Activated CD8-positive, alpha-beta memory T cell treated with anti-CD3 and anti-CD28 coated beads, Interleukin-2, amount 50 U/mL, for 24 hours (primary cell): ENCODE results near the gene SLC25A47.
"Not testable (repeated sequence)": the region's sequence is repeated elsewhere in the genome, so short reads cannot be mapped to it uniquely, and the experiment has no call there.

Source experiments
- DNase-seq: peaks from one replicate; pipeline ENCODE4 v3.0.0-alpha.2; 2020; ENCODE audit errors: extremely low read depth

Gene SLC25A47

DNA sequence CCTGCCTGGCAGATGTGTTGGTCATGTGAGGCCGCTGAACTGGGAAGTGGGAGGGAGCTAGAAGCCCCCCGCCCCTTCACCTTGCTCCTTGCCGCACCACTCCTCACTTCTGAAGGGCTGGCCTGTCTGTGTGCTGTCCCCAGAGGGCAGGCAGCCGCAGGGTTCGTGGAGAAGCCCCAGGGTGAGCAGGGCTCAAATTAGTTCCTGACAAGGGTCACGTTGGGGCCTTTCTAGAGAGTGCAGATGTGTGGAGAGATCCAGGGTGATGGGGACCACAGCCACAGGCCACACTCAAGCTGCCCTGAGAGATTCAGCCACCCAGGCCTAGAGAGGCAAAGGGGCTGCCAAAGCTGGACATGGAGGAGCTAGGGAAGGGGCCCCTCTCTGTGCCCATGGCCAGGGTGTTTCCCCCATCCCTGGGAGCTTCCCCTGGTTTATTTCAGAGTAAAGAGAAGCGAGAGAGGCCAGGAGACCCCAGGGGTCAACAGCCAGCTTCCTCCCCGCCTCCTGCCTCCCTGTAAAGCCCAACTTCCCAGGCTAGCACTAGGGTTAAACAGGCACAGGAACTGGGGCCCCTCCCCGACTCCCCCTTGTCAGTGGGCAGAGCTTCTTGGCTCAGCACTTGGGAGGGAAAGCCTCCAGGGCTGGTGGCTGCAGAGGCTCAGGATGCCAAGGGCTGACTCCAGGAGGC lies 33.1 kb upstream of the SLC25A47 start:
- DNase-seq: no peak

DNA sequence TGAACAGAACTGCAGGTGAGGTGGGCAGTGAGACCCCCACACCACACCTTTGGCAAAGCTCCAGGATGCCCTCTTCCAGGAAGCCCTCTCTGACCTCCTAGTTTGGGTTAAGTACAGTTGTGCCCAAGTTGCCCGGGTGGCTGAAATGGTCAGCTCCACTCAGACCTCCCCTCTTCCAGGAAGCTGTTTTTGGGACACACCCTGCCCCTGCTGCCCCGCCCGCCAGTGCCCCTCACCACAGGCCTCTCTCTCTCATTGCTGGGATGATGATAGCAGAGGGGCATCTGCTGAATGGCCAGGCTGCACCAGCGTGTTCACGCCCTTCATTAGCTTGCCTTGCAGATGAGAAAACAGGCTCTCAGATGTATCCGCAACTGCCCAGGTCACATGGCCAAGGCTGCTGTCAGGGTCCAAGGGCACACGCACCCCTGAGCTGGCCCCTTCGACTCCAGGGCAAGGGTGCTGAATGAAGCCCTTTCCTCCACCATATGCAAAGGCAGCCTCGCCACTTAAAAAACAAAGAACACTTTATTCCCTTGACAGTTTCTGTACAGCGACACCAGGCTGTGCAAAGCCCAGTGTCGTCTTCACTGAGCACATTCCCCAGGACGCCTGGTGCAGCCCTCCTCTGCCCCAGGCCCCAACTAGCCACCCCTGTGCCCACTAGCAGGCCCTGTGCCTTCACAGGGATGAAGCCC lies 32.4 kb upstream of the SLC25A47 start:
- no peak for DNase-seq

DNA sequence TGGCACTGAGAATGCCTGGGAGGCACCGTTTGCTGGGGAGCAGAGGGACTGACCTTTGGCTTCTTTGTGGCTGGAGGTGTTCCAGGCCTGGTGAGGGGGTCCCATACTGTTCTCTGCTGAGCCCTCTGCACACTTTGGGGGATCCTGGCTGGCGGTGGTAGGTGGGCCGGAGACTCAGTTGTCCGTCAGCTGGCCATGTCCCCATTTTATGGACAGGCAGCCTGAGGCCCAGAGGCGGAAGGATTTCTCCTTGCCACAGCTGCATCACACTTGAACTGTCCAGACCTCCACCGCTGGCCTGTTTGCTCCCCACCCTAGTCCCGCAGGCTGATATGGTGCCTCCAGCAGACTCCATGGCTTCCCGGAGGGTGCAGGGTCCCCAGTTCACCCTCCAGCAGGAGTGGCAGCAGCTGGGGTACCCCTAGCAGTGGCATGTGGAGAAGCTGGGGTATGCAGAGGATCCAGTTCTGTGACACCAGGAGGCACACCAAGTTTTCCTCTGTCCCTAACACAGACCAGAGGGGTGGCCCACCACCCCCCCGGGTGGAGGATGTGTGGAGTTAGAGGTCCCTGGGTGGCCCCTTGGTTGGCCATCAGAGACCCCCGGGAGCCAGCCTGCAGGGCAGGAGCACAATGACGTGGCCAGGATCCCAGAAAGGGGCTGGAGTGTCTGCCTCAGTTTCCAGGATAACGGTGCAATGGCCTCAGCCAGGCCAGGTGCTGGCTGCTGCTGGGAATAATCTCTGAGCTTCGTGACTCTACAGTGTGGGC lies 31.6 kb upstream of the SLC25A47 start:
- DNase-seq: no peak

DNA sequence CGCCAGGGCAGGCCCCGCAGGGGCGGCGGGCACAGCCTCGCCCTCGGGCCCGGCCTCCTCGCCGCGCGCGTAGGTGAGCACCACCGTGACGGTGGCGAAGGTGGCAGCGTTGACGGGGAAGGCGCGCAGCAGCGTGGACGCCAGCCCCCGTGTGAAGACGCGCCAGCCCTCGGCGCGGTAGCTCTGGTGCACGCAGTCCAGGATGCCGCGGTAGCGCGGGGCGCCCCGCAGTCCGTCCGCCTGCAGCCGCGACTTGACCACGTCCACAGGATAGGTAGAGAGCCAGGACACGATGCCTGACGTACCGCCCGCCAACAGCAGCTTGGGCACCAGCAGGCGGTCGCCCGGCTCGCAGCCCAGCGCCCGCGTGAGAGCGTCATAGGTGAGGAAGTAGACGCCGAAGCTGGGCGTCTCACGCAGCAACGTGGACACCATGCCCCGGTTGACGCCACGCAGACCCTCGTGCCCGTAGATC lies 30.8 kb upstream of the SLC25A47 start:
- DNase-seq: no peak

DNA sequence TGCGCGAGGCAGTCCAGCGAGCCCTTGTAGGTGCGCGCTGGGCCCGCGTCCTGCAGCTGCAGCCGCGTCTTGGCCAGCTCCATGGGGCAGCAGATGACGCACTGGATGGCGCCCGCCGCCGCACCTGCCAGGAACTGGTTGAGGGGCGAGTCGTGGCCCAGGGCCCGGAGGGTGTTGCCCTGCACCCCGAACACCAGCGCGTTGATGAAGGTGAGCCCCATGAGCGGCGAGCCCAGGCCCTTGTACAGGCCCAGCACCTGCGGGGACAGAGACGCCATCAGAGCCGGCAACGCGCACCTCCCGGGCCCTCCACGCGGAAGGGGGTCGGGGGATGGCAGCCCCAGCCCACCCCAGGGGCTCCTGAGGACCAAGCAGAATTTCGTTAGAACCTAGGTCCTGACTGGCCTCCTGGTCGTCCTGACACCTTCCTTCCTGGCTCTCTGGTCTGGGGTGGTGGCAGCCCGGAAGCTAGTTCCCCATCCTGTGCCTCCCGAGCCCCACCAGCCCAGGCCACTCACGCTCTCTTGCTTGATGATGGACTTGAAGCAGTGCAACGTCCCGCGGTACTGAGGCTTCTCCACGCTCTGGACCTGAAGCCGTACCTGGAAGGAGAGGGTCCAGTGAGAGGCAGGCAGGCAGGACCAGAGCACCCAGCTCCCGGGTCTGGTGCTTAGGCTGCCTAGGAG lies 30.2 kb upstream of the SLC25A47 start:
- DNase-seq: no peak

DNA sequence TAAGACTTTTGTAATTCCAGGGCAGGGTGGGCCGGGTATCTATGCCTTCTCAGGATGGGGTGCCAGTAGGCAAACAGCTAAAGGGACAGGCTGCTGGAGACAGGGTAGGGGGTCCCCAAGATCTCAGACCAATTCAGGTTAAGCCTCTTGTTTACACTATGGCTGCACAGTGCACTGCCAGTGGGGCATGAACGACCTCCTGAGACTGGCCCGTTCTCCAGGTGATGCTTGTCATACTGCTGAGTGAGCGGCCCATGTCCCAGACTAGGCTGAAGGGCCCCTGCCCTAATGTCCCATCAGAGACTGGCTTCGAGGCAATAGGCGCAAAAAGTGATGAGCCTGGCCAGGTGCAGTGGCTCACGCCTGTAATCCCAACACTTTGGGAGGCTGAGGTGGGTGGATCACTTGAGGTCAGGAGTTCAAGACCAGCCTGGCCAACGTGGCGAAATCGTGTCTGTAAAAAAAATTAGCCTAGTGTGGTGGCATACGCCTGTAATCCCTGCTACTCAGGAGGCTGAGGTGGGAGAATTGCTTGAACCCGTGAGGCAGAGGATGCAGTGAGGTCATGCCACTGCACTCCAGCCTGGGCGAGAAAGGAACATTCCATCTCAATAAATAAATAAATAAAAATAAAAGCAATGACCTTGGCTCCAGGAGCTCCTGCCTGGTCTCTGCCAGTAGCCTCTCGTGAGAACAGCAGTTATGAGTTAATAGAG lies 29.5 kb upstream of the SLC25A47 start:
- DNase-seq: no peak

DNA sequence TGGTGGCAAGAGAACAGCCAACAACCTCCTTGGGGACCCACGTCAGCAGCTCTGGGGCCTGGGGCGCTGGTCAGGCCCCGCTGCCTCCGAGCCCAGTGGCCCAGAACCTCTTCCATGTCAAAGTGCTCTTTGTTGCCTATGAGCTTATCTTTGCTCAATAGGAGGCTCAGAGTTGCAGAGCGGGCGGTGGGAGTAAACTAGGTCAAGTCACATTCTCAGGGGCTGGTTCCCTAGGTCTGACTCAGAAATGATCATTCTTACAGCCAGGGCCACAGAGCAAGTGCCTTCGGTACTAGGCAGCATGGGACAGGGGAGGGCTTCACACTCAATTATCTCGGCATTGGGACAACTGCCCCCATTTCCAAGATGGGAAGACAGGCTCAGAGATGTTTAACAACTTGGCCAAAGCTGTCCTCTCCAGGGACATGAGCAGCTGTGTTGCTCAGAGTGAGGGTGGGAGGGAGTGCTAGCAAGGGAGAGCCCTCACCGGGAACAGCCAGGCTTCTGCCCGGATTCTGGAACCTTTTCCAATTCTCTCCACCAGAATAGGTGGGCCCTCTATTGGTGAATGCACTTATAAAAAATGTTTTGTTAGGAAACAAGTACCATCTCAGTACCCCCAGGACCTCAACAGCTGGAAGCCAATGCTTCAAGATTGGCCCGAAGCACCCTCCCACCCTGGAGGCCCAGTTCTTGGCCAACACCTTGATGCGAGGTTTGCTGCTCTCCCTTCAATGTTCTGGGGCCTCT lies 28.8 kb upstream of the SLC25A47 start:
- no peak for DNase-seq

DNA sequence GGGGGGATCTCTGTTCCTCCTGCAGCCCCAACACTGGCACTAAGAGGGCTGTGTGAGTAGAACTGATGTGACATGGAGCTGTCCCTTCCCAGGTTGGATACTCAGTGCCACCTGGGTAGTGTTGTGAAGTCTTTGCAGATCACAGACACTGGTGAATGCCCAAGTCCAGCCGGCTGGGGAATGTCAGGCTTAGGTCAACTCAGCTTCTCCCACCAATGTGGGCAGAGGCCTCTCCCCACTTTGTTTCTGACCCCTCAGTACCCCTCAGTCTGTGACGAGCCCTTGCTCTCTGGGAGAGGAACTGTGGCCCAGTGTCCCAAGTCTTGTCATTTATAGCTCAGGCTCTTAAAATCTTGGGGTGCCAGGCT lies 28.2 kb upstream of the SLC25A47 start:
- no peak for DNase-seq

DNA sequence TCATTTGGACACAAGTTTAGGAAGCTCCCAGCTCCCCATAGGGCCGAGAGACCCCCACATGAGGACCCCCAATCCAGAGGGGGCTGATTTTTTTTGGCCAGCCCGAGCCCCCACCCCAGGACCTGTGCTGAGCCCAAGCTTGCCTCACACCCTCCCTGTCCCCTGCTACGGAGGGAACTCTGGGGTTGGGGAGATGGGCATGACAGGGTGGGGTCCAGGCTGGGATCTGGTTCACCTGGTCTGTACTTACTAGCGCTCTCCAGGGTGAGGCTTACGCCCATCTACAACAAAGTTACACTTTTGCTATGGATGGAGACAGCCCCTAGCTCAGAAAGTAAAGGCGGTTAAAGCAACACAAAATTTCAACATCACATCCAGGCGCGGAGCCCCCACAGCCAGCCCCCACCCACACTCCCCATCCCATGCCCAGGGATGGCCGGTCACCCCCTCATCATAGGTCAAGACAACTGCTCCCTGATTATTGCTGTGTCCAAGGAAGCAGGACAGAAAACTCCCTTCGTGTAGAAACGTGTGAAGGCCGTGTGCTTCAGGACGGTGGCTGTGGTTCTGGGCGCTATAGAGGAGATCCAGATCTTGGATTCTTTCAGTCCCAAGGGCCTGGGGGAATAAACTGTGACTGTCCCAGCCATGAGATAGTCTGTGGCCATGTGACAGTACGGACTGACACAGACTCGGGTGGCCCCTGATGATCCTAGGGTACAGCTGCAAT lies 27.6 kb upstream of the SLC25A47 start:
- DNase-seq: no peak

DNA sequence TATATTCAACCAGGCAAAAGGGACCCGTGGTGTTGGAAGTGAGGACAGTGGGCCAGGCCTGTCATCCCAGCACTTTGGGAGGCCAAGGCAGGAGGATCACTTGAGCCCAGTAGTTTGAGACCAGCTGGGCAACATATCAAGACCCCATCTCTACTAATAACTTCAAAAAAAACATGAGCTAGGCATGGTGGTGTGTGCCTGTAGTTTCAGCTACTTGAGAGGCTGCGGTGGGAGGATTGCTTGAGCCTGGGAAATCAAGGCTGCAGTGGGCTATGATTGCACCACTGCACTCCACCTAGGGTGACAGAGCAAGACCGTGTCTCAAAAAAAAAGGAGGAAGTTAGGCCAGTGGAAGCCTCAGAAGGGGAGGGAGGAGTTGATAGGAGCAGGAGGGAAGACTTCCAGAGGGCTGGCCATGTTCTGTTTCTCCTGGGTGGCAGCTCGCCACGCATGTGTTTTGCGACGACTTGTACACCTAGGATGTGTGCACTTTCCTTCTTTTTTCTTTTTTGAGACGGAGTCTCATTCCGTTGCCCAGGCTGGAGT lies 27.0 kb upstream of the SLC25A47 start:
- DNase-seq: no peak

DNA sequence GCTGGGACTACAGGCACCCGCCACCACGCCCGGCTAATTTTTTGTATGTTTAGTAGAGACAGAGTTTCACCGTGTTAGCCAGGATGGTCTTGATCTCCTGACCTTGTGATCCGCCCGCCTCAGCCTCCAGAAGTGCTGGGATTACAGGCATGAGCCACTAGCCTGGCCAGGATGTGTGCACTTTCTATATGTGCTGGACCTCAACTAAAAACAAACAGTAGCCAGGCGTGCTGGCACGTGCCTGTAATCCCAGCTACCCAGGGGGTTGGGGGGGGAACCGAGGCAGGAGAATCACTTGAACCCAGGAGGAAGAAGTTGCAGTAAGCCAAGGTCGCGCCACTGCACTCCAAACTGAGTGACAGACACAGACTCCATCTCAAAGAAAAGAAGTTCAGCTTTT lies 26.4 kb upstream of the SLC25A47 start:
- DNase-seq: not testable (repeated sequence)

DNA sequence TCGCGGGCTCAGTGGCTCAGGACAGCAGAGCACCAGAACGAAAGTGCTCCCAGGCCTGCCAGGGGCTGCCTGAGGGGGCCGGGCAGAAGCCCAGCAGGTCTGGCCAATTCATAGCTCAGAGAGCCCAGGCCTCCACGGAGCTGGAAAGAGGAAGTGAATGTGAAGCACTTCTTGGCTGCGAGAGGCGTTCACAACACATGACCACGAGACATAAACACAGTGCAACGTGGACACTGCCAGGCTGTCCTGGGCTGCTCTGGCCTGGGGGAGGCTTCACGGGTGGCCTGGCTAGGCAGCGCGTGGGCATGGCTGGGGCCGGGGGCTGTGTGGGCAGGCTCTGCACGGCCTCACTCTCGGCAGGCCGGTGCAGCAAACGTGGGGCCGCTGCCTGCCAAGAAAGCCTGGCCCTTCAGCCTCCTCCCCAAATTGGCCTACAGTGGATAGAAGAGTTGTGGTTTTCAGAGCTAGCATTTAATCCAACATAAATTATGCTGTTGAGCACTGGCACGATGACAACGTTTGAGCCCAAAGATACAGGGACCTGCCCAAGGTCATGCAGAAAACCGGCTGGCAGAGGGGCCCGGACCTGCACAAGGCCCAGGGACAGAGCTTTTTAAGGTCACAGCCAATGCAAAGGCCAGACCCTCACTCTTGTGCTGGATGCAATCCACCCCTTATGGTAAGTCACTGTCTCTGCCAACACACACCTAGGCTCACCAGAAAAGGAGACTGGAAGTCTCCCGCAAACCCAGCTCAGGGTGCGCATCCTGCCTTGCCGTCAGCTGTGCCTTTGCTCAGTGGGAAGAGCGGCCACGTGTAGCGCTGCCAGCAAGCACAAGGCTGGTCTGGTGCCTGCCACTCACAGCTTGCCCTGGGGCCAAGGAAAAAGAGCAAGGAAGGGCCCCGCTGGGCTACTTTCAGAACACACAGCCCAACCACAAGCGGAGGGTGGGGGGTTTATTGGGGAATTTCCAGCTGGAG lies 25.5 kb upstream of the SLC25A47 start:
- DNase-seq: no peak

DNA sequence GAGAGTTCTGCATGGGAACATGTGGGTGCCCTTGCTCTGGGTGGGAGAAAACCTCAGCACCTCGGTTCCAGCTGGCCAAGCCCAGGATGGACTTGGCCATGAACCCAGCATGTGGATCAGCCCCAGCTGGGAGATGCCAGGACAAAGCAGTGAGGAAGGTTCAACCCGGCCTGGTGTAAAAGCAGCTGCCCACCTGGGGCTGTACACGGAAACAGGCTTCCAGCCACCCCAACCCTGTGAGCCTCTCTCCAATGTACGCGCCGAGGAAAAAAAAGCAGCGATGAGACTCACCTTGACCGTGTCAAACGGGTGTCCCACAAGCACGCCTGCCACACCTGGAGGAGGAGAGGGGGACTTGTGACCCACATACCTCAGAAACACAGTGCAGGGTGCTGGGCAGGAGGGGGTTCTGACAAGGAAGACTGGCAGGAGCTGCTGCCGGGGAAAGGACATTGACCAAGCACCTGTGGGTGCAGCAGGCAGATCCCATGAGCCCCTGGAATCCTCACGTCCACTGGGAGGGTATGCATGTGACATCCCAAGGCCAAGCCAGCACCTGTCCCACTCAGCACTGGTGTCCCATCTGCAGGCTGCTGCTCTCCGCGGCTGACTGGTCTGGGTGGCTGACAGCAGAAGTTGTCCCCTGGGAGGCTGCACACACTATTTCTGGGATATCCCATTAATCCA lies 24.4 kb upstream of the SLC25A47 start:
- no peak for DNase-seq

DNA sequence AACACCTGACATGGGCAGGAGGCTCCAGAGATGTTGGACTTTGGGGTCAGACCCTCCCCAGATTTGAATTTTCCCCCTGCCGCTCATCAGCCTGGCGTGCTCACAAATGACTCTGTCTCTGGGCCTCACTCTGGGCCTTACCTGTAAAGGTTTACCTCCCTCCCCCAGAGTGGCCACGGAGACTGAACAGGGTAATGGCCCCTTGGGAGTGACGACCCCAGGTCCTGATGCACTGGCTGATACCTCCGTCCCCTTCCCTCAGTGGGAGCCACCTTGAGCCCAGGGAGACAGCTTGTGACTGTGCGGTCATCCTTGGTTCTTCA lies 23.9 kb upstream of the SLC25A47 start:
- no peak for DNase-seq

DNA sequence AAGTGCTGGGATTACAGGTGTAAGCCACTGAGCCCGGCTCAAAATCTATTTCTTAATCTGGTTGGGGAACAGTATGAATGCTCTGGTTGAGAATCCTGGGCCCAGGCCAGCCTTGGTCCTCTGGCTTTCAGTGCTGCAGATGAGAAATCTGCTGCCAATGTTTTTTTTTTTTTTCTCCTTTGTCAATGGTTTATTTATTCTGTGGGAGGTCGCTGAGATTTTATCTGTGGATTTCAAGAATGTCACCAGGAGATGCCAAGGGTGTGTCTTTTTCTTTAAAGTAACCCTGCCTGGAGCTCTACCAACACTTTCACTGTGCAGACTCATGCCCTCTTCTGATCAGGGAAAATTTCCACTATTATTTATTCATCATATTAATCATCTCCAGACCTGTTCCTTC lies 20.5 kb upstream of the SLC25A47 start:
- no peak for DNase-seq

DNA sequence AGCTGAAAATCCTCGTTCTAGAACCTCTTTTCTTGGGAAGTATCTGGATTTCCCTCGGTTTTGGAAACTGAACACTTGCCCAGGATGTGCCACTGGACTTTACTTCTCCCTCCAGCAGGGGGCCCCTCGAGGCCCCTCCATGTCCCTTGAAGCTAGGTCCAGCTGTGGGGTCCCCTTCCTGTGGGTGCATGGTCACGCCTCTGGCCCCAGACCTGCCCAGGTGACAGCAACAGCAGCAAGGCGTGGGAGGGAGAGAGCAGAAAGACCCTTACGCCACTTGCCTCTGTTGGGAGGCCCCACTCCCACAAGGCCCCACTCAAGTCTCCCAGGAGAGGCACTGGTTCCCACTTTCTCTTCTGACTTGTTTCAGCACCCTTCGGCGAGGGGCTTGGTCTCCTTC lies 20.0 kb upstream of the SLC25A47 start:
- DNase-seq: no peak

DNA sequence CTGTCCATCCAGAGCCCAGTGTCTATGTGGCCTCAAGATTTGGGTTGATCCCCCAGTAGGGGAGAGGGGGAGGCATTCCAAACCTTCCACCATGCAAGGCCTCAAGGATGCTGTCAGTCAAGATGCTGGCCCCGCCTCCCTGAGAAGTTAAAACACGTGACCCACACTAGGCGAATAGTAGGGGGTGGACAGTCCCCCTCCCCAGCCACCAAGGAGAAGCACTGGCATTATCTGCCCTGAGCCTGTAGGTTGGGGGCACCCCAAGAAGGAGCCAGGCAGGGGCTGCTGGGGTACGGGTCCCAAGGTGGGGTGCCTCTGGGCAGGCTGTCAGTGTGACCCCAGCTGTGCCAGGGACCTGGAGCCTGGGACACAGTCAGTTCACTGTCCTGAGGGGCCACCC lies 19.2 kb upstream of the SLC25A47 start:
- DNase-seq: no peak

DNA sequence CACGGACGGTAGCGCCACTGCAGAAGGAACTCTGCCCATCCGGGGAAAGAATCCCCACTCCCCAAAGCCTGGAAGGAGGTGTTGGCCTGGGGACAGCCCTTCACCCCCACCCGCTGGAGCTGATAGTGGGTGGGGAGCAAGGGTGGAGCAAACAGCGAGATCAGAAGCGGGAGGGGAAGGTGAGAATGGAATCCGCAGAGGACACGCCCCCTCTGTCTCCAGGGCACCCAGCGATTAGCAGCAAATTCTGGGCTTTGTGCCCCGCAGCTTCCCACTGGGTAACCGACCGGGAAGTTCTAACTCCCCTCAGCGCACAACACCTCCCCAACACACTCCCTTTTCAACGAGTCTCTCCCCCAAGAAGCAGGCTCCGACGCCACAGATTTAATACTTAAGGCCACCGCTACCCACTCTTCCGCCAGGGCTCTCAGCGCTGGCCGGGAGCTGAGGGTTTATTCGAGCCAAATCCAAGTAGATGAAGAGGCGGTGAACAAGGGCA lies 18.3 kb upstream of the SLC25A47 start:
- no peak for DNase-seq
